ENCODE data around the gene SLC5A11.

DNA sequence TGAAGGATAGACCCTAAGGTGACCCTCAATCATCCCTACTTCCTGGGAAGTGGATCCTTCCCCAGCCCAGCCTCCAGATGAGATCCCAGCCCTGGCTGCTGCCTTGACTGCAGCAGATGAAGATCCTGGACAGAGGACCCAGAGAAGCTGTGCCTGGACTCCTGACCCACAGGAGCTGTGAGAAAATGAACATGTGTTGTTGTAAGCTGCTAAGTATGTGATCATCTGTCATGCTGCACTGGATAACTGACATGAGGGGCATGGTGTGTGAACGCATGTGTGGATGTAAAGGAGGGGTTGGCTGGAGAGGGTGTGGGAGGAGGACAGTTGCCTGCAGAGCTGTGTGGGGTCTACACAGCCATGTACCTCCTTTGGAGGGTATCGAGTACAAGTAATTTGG is 69.3 kb downstream of the SLC5A11 start:
- TF ChIP-seq, protein P1, sequence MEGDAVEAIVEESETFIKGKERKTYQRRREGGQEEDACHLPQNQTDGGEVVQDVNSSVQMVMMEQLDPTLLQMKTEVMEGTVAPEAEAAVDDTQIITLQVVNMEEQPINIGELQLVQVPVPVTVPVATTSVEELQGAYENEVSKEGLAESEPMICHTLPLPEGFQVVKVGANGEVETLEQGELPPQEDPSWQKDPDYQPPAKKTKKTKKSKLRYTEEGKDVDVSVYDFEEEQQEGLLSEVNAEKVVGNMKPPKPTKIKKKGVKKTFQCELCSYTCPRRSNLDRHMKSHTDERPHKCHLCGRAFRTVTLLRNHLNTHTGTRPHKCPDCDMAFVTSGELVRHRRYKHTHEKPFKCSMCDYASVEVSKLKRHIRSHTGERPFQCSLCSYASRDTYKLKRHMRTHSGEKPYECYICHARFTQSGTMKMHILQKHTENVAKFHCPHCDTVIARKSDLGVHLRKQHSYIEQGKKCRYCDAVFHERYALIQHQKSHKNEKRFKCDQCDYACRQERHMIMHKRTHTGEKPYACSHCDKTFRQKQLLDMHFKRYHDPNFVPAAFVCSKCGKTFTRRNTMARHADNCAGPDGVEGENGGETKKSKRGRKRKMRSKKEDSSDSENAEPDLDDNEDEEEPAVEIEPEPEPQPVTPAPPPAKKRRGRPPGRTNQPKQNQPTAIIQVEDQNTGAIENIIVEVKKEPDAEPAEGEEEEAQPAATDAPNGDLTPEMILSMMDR (IDR thresholded peaks at IDR 0.05; ENCODE audit: poor library complexity): no peak
- TF ChIP-seq EZH2 (IDR thresholded peaks at IDR 0.05; ENCODE audit: borderline replicate concordance): no peak

All from hepatocyte (in vitro differentiated cells).